ENCODE measurements around the gene APOB. TPM values are rescaled to one million over a fixed set of nuclear protein-coding genes. Genes with fewer than 3 reads are reported as not detected.

Gene APOB
- total and polyA plus RNA-seq, 3 experiments from 2014 or later, result not detected

DNA sequence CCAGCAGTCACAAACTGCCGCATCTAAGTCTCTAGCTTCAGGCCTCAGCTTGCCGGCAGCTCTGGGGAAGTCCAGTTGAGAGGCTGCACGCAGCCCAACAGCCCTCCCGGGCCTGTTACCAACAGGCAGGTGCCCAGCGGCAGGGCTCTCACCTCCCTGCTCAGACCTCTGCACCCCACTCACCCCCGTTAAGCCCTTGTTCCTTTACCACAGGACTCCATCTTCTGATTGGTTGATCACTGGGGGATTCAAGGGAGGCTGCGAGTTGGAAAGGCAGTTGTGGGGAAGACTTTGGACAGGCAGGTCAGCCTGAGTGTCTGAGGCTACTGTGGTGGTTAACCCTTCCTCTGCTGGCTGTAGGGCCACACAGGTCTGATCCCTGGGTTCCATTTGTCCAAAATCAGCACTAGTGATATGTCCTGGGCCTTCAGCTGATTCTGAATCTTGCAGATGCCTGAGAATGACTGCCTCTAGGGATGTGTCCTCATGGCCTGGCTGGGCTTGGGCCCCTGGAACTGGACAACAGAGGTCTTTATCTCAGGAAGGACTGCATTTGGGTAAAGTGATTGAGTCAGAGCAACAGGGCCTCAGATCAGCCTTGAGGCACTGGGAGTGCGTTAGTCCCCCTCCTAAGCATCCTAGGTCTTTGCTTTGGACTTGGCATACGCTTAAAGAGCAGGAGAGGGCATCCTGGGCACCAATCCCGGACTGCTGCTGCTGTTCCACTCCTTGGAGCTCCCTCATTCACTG lies 88.4 kb downstream of the APOB start:
- Mint-ChIP-seq H3K4me3 (no peak overlapping the region), H3K36me3 (no peaks in the 10 kb centered on the region), H3K27ac (no peak overlapping the region), H3K27me3 (peaks cover 2 to 13% of the 10 kb centered on the region in 2 donors), H3K9me3 (no peaks in the 10 kb centered on the region), H3K4me1 (no peaks in the 10 kb centered on the region)
- Histone ChIP-seq H3K9me3 (ENCODE audit: low read length) (no peaks in the 10 kb centered on the region), H3K4me3 (ENCODE audit: low read length) (no peak overlapping the region), H3K27ac (ENCODE audit: low read depth, low read length) (no peak overlapping the region), H3K27me3 (ENCODE audit: insufficient read depth, low read length, poor library complexity, severe bottlenecking) (no peaks in the 10 kb centered on the region), H3K4me1 (ENCODE audit: insufficient read depth, low read length) (no peaks in the 10 kb centered on the region), H3K36me3 (ENCODE audit: insufficient read depth, low read length) (no peaks in the 10 kb centered on the region)
- no peak for DNase-seq
- ChIA-PET CTCF (interaction anchor here (1.2 kb wide), 1 partner anchor 15 kb away, joined by 3 read pairs; no protein-coding TSS in a partner anchor), POLR2A (no interaction called here)

DNA sequence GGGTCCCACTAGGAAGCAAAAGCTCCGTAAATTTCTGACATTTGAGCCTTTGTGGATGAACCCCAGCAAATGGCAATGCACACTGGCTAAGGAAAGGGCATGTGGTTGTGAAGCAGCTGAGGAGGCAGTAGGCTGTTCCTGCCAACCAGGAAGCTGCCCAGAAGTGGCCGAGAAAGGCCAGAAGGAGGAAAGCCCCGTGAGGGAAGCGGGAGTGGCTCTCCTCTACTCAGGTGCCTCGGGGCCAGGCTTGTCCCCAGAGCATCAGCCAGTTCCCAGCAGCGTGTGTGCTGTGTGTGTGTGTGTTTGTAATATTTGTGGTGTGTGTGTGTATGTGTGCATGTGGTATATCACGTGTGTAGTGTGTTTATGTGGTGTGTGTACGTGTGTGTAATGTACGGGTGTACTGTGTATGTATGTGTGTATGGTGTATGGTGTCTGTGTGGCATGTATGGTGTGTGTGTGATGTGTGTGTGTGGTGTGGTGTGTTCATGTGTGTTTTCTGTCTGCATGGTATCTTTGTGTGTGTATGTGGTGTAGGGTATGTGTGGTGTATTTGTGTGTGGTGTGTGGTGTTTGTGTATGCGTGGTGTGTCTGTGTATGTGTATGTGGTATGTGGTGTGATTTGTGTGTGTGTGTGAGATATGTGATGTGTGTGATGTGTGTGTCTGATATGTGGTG lies 90.6 kb downstream of the APOB start:
- Histone ChIP-seq H3K4me1 (ENCODE audit: insufficient read depth, low read length) (no peaks in the 10 kb centered on the region), H3K9me3 (ENCODE audit: low read length) (no peaks in the 10 kb centered on the region), H3K27ac (ENCODE audit: low read depth, low read length) (no peak overlapping the region), H3K36me3 (ENCODE audit: insufficient read depth, low read length) (no peaks in the 10 kb centered on the region), H3K4me3 (ENCODE audit: low read length) (no peak overlapping the region), H3K27me3 (ENCODE audit: insufficient read depth, low read length, poor library complexity, severe bottlenecking) (no peaks in the 10 kb centered on the region)
- no peak for DNase-seq
- Mint-ChIP-seq H3K27ac (no peak overlapping the region), H3K36me3 (no peaks in the 10 kb centered on the region), H3K27me3 (peaks cover 8 to 12% of the 10 kb centered on the region in 2 donors), H3K4me3 (no peak overlapping the region), H3K4me1 (no peaks in the 10 kb centered on the region), H3K9me3 (no peaks in the 10 kb centered on the region)
- POLR2A ChIA-PET, result no interaction called here
- CTCF ChIA-PET, result interaction anchor here (3.0 kb wide), 1 partner anchor 9 kb away, joined by 14 read pairs; no protein-coding TSS in a partner anchor

Other genes with a start within 250 kb of the APOB start
- 10 to 100 TPM; 31.6 to 32.1 TPM for gene LDAH, start 221.0 kb downstream of the APOB start, total RNA-seq
- gene LDAH, start 221.0 kb downstream of the APOB start, polyA plus RNA-seq, result 12.7 TPM
- gene TDRD15, start 79.9 kb upstream of the APOB start, total RNA-seq, result under 1 TPM in 1 of 2 experiments, not detected in 1; 0.04 TPM
- 0.05 TPM for gene TDRD15, start 79.9 kb upstream of the APOB start, polyA plus RNA-seq

Data from CD8-positive, alpha-beta memory T cell (primary cell).